Immature natural killer cell (primary cell): ENCODE data around the gene UNC93B1. TPM values are rescaled to one million over a fixed set of nuclear protein-coding genes. Genes with fewer than 3 reads are reported as not detected.
A peak's percentile ranks its signal among the peaks of the same experiment; 100 is the strongest.

Source experiments
- DNase-seq, 3 donors: peaks; one replicate each; pipeline ENCODE4 v3.0.0; 2022; ENCODE audit warnings: mixed read lengths in 1 of 3
- H3K27ac Mint-ChIP-seq, 6 donors: one replicate each; pipeline ENCODE4 v1.8.0; 2020; ENCODE audit warnings: mixed read lengths in 6 of 6, mild to moderate bottlenecking in 5 of 6, inconsistent platforms in 4 of 6, moderate library complexity in 3 of 6
- H3K27me3 Mint-ChIP-seq, 3 donors: one replicate each; pipeline ENCODE4 v1.8.0; 2020 to 2021; ENCODE audit warnings: low read depth in 3 of 3, mild to moderate bottlenecking in 3 of 3, mixed read lengths in 3 of 3, moderate library complexity in 3 of 3, inconsistent platforms in 1 of 3
- H3K36me3 Mint-ChIP-seq, 3 donors: one replicate each; pipeline ENCODE4 v1.8.0; 2020; ENCODE audit warnings: mixed read lengths in 3 of 3, inconsistent platforms in 2 of 3, mild to moderate bottlenecking in 2 of 3
- H3K4me1 Mint-ChIP-seq, 2 donors: one replicate each; pipeline ENCODE4 v1.8.0; 2020; ENCODE audit warnings: inconsistent platforms in 2 of 2, mild to moderate bottlenecking in 2 of 2, mixed read lengths in 2 of 2, moderate library complexity in 1 of 2
- H3K4me3 Mint-ChIP-seq, 5 donors: one replicate each; pipeline ENCODE4 v1.8.0; 2020; ENCODE audit warnings: mild to moderate bottlenecking in 5 of 5, mixed read lengths in 5 of 5, inconsistent platforms in 3 of 5, moderate library complexity in 3 of 5
- H3K9me3 Mint-ChIP-seq, 6 donors: one replicate each; pipeline ENCODE4 v1.8.0; 2020; ENCODE audit warnings: mild to moderate bottlenecking in 6 of 6, mixed read lengths in 6 of 6, inconsistent platforms in 4 of 6, moderate library complexity in 3 of 6
- polyA plus RNA-seq, 3 donors: library from polyadenylated mRNA; unstranded; fragments of 300-500 nt; fragmentation: Illumina TruSeq; gene quantifications; one replicate each; pipeline ENCODE4 v1.2.3, GENCODE V29; 2021

Gene UNC93B1
- polyA plus RNA-seq, 3 donors from 2014 or later: 29.7 to 42.7 (median 38.6) TPM

DNA sequence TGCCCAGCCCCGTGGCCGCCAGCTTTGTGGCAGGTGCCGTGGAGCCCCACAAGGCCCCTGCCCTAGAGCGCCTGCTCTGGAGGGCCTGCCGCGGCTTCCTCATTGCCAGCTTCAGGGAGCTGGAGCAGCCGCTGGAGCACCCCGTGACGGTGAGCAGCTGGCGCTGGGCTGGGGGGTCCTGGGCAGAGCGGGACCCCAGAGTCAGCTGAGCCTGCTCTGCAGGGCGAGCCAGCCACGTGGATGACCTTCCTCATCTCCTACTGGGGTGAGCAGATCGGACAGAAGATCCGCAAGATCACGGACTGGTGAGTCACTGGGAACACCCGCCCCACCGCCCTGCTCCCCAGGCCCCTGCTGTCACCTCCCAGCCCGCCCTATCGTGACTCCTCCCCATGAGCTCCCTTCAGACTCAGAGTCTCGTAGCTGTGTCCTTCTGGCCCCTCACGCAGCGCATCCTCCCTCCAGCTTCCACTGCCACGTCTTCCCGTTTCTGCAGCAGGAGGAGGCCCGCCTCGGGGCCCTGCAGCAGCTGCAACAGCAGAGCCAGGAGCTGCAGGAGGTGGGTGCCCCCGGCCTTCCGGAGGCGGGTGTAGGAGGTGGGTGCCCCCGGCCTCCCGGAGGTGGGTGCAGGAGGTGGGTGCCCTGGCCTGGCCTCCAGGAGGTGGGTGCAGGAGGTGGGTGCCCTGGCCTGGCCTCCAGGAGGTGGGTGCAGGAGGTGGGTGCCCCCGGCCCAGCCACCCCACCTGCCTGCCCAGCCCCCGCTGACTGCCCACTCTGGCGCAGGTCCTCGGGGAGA lies 39.6 kb upstream of the UNC93B1 start:
- peaks cover 0 to 1% (median 0%) of the 10 kb centered on the region in 3 donors for H3K27me3 Mint-ChIP-seq
- H3K9me3 Mint-ChIP-seq: no peaks in the 10 kb centered on the region
- H3K27ac Mint-ChIP-seq: no peak overlapping the region
- H3K4me3 Mint-ChIP-seq: no peak overlapping the region
- H3K4me1 Mint-ChIP-seq: peaks cover 12 to 19% of the 10 kb centered on the region in 2 donors
- no peak for DNase-seq
- no peaks in the 10 kb centered on the region for H3K36me3 Mint-ChIP-seq

DNA sequence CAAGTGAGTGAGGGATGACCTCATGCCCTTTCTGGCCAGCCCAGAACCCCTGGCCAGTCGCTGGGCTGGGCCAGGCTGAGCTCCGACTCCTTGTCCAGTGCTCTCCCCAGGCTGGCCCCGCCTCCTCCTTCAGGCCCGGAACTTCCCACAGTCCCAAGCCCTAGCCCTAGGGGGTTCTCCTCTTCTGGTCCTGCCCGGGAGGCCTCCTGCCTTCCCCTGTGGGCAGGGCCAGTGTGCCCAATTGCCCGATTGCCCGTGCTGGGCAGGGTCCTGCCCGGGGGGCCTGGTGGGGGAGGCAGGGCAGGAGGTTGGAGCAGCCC lies 39.1 kb upstream of the UNC93B1 start:
- H3K4me3 Mint-ChIP-seq: no peak overlapping the region
- peaks cover 12 to 21% of the 10 kb centered on the region in 2 donors for H3K4me1 Mint-ChIP-seq
- no peaks in the 10 kb centered on the region for H3K36me3 Mint-ChIP-seq
- no peaks in the 10 kb centered on the region for H3K9me3 Mint-ChIP-seq
- peaks cover 0 to 1% (median 0%) of the 10 kb centered on the region in 3 donors for H3K27me3 Mint-ChIP-seq
- DNase-seq: no peak
- H3K27ac Mint-ChIP-seq: no peak overlapping the region

DNA sequence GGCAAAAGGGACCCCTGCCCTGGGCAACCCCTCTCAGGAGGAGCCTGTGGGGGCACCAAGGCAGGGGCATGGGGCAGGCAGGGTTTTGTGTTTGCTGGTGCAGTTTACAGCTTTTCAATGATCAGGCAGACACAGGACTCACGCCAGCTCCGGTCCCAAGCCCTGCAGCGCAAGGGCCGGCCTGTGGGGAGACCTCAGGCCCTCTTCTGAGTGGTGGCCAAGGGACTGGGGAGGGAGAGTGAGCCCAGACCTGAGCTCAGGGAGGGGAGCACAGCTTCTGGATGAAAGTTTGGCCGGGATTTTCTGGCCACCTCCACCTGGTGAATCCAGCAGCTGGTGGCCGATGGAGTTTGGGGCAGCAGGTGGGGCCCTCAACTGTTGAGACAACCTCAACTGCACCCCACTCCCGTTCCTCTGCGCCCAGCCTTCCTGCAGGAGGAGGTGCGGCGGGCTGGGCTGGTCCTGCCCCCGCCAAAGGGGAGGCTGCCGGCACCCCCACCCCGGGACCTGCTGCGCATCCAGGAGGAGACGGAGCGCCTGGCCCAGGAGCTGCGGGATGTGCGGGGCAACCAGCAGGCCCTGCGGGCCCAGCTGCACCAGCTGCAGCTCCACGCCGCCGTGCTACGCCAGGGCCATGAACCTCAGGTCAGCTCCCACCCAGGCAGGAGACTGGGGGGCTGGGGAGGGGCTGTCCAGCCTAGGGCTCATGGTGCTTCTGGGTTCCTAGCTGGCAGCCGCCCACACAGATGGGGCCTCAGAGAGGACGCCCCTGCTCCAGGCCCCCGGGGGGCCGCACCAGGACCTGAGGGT lies 38.5 kb upstream of the UNC93B1 start:
- no peak overlapping the region for H3K27ac Mint-ChIP-seq
- H3K9me3 Mint-ChIP-seq: no peaks in the 10 kb centered on the region
- H3K27me3 Mint-ChIP-seq: peaks cover 0 to 1% (median 0%) of the 10 kb centered on the region in 3 donors
- peaks cover 18 to 27% of the 10 kb centered on the region in 2 donors for H3K4me1 Mint-ChIP-seq
- DNase-seq: no peak
- H3K4me3 Mint-ChIP-seq: no peak overlapping the region
- no peaks in the 10 kb centered on the region for H3K36me3 Mint-ChIP-seq

DNA sequence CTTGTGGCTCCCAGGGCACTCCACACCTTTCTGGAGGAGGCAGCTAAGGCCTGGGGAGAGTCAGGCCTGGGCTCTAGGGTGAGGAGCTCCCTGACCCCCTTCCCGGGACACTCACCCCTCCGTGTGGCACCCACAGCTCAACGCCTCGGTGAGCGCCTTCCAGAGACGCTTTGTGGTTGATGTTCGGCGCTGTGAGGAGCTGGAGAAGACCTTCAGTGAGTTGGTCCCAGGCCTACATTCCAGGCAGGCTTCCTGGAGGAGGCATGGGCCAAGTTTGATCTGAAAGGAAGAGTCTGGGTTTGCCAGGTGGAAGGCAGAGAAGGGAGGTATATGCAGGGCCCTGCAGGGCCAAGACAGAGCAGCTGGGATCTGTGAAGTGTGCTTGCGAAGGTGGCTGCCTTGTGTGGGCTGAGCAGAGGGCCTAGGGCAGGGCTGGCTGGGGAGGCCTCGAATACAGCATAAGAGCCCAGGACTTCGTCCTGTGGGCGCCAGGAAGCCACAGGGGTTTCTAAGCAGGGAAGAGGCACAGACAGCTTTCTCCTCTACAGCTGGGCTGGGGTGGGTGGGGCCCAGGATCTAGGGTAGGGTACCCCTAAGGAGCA lies 37.8 kb upstream of the UNC93B1 start:
- H3K36me3 Mint-ChIP-seq: no peaks in the 10 kb centered on the region
- no peak for DNase-seq
- H3K27me3 Mint-ChIP-seq: peaks cover 0 to 8% (median 3%) of the 10 kb centered on the region in 3 donors
- H3K4me1 Mint-ChIP-seq: peaks cover 25 to 34% of the 10 kb centered on the region in 2 donors
- H3K9me3 Mint-ChIP-seq: no peaks in the 10 kb centered on the region
- peak overlapping the region; percentile 35 to 87 (median 66) for H3K27ac Mint-ChIP-seq
- peak overlapping the region; percentile 14 to 69 (median 33) for H3K4me3 Mint-ChIP-seq

DNA sequence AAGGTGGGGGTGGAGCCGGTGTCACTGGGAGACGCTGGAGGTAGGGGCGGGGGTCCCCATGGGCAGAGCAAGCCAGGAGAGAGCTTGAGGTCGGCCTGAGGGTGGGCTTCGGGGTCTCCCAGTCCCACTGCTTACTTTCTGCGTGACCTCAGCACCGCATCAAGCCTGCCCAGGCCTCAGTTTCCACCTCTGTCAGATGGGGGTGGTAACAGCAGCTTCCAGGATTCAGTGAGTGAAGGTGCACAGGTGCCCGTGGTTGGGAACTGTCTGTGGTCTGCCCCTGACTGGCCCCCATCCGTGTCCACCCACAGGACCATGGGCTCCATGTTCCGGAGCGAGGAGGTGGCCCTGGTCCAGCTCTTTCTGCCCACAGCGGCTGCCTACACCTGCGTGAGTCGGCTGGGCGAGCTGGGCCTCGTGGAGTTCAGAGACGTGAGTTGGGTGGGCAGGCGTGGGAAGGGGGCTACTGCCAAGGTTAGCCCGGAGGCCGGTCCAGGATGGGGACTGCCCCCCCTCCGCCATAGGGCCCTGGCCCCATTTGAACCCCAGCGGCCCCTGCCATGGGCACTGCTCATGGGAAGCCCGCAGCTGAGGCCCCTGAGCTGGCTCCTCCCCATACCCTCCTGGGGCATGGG lies 37.2 kb upstream of the UNC93B1 start:
- H3K4me3 Mint-ChIP-seq: peak overlapping the region; percentile 90 to 94 (median 93)
- DNase-seq: no peak

DNA sequence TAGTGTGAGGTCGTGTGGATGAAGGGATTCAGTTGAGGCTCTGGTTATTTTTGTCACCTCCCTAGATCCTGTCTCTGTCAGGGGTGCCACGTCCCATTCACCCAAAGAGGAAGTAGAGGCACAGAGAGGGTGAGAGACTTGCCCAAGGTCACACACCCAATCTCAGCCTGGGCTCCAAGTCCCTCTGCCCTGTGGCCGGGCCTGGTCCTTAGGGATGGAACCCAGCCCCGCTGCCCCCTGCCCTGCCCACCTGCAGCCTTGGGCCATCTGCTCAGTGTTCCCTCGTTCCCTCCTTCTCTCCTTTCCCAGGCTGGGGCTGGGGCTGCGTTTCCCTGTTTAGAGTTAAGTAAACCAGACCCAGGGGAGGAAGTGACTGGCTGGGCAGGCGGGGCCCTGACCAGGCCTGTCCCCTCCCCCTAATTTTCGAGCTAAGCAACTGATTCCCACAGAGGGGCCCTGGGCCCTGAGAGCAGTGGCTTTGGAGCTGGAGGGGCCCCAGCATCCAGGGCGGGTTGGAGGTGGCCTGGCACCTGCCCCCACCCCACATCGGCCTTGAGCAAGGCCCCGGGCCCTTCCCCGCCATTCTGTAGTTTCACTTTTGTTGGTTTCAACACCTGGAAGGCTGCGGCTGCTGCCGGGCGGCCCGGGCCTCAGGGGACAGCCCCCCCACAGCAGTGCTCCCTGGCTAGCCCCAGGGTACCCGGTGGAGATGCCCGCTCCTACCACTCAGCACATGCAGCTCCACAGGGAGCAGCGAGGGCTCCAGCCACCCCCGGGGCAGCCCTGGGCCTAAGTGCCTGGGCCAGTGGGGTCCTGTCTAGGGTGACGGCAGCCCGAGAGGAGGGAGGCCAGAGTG lies 36.4 kb upstream of the UNC93B1 start:
- DNase-seq: peak; percentile 59 to 72 (median 66)
- H3K4me3 Mint-ChIP-seq: peak overlapping the region; percentile 90 to 94 (median 93)
- peaks cover 0 to 10% (median 3%) of the 10 kb centered on the region in 3 donors for H3K27me3 Mint-ChIP-seq
- H3K9me3 Mint-ChIP-seq: no peaks in the 10 kb centered on the region
- H3K4me1 Mint-ChIP-seq: peaks cover 34 to 44% of the 10 kb centered on the region in 2 donors
- peak overlapping the region; percentile 87 to 97 (median 94) for H3K27ac Mint-ChIP-seq
- no peaks in the 10 kb centered on the region for H3K36me3 Mint-ChIP-seq

More for the DNA sequence above, 37.2 kb upstream of the UNC93B1 start:
- Mint-ChIP-seq H3K4me1 (peaks cover 31 to 39% of the 10 kb centered on the region in 2 donors), H3K36me3 (no peaks in the 10 kb centered on the region), H3K9me3 (no peaks in the 10 kb centered on the region), H3K27ac (peak overlapping the region; percentile 35 to 97 (median 93)), H3K27me3 (peaks cover 0 to 10% (median 3%) of the 10 kb centered on the region in 3 donors)

DNA sequence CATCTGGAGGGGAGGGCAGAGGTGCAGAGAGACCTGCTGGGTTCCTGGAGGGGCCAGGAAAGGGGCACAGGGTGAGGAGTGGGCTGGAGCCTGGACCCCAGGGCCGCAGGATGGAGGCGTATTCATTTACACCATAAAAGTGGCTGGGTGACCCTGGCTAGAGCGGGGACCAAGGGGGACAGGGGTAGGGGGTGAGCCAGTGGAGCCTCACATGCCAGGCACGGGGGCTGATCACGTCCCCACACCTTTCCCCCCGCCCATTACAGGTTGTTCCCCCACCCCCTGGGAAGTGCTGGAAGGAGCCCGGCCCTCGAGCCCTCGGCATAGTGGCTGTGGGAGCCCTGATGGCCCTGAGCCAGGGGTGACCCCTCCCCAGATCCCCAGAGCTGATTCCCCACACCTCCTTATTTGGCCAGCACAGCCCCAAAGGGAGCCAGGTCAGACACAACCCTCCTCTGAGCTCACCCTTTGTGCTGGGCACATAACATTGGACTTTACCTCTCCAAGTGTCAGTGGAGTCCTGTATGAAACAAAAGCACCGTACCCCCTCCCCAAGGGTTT lies 35.7 kb upstream of the UNC93B1 start:
- H3K9me3 Mint-ChIP-seq: no peaks in the 10 kb centered on the region
- H3K36me3 Mint-ChIP-seq: no peaks in the 10 kb centered on the region

DNA sequence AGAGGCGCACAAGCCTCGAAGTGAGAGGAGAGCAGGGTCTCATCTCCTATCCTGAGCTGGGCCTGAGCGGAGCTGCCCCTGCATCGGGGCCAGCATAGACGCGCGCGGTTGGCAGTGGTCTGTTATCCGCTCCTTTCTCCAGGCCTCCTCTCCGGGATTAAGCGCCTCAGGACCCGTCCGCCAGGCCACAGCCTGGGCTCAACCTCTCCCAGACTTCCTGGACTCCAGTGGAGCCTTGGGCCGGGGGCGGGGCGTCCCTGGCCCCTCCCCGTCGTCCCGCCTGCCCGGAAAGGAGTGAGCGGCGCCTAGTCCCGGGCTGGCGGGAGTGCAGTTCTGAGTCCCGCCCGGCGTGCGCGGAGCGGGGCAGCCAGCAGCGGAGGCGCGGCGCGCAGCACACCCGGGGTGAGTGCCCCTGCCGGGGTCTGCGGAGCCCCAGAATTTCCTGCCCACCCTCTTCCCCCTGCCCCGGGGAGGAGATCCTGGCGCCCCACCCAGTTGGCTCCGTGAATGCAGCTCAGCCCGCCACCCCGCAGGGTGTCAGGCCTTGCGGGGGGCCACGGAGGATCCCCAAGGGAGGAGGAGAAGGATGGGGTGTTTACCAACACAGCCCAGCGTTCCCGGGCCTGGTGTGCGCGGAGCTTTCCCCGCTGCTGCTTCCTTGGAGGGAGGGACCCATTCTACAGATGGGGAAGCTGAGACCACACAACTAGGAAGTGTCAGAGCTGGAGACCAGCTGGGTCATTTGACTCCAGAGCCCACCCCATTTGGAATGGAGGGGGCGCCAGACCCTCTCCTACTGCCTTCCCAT lies 35.0 kb upstream of the UNC93B1 start, which contains the start of gene TCIRG1:
Gene TCIRG1 (plus strand): TSS at position 308 of the 808 bp plus-strand sequence. CDS start 2,247 bp downstream, outside the sequence.
- Mint-ChIP-seq H3K4me3 (peak within 1 kb of the TSS; percentile 90 to 94 (median 93)), H3K9me3 (no peaks in the 10 kb centered on the region), H3K4me1 (peaks cover 34 to 46% of the 10 kb centered on the region in 2 donors), H3K27ac (peak within 1 kb of the TSS; percentile 95 to 98 (median 98)), H3K27me3 (peaks cover 0 to 10% (median 3%) of the 10 kb centered on the region in 3 donors), H3K36me3 (no peaks in the 10 kb centered on the region)
- DNase-seq: peak; percentile 42 to 52 (median 45)

More for the DNA sequence above, 35.7 kb upstream of the UNC93B1 start:
- H3K27ac Mint-ChIP-seq: peak overlapping the region; percentile 87 to 97 (median 94)
- peak overlapping the region; percentile 90 to 94 (median 93) for H3K4me3 Mint-ChIP-seq
- peaks cover 34 to 46% of the 10 kb centered on the region in 2 donors for H3K4me1 Mint-ChIP-seq
- peak in 1 of 3 donors; percentile 8 for DNase-seq
- peaks cover 0 to 10% (median 3%) of the 10 kb centered on the region in 3 donors for H3K27me3 Mint-ChIP-seq

DNA sequence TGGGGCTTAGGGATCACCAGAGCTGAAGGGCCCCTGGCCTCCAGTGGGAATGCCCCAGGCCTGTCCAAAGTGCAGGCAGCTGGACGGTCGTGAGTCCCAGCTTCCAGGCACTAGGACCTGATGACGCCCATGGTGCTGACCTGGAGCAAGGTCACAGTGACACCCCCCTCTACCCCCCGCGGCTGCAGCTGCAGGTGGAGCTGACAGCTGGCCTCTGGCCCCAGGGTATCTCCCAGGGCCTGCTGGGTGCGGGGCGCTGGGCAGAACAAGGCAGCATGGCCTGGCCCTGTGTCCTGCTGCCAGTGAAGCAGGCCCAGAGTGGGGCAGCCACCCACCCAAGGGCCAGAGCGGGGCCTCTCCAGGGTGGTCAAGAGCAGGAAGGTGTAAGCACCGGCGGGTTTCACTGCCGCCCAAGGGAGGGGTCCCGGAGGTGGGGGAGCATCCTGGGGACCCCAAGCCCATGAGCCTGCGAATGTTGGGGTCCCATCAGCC lies 34.4 kb upstream of the UNC93B1 start:
- Mint-ChIP-seq H3K36me3 (no peaks in the 10 kb centered on the region), H3K27me3 (peaks cover 0 to 10% (median 3%) of the 10 kb centered on the region in 3 donors), H3K4me3 (peak overlapping the region; percentile 62 to 94 (median 92)), H3K27ac (peak overlapping the region; percentile 23 to 98 (median 68)), H3K9me3 (no peaks in the 10 kb centered on the region), H3K4me1 (peaks cover 34 to 46% of the 10 kb centered on the region in 2 donors)
- DNase-seq: no peak

DNA sequence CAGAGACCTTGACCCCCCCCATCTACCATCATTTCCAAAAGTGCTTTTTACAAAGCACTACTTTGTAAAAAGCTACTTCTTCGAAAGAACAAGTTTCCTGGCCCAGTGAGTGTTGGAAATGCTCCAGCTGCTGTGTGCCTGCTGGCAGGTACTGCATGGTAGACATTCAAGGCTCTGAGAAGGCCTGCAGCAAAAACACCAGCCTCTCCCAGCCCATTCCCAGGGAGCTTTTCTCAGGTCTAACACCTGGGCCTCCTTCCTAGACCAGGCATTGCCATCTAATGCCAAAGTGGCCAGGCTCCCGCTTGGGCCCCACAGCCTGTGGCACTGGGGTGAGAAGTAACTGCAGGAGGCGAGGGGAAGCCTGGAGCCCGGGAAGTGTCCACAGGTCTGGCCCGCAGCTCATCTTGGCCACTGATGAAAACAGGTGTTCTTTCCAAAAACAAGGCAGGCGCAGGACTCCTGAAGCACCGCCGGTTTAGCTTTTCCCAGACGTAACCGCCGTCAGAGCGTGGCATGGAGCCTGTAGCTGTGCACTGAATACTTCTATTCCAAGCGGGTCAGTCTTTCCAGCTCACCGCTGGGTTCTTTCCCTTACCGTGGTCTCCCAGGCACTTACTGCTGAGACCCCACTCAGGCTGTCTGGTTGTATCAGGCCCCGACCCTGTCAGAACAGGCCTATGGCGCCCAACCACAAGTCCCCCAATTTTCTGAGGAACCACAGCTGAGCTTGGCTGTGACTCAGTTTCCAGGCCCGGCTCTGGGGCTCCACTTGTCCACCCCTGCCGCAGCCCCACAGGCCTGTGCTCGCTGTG lies 33.7 kb upstream of the UNC93B1 start:
- Mint-ChIP-seq H3K4me3 (peak overlapping the region; percentile 72 to 93 (median 77)), H3K27me3 (peaks cover 0 to 10% (median 3%) of the 10 kb centered on the region in 3 donors), H3K4me1 (peaks cover 34 to 46% of the 10 kb centered on the region in 2 donors), H3K36me3 (no peaks in the 10 kb centered on the region), H3K9me3 (no peaks in the 10 kb centered on the region), H3K27ac (peak overlapping the region; percentile 95 to 98 (median 98))
- DNase-seq: no peak
